ENCODE measurements around the gene PDE10A. TPM values are rescaled to one million over a fixed set of nuclear protein-coding genes. Genes with fewer than 3 reads are reported as not detected.

PDE10A gene
- total and polyA plus RNA-seq, 2 of the 8 experiments (the other 6 are each of a cell fraction or from before 2014, with no cell fraction given) = 1.1 to 2.4 TPM

GRCh38 chr6:165668951-165669350 is 5.9 kb upstream of the PDE10A start:
- Histone ChIP-seq H3K79me2 (ENCODE audit: control insufficient read depth in 1 of 2, insufficient read depth in 2 of 2, low read length in 2 of 2) (no peaks in the 10 kb centered on the region), H3K27me3 (replicated peaks in 1 of 4; ENCODE audit: control insufficient read depth in 3 of 4, extremely low read depth in 1 of 4, insufficient read depth in 3 of 4, low read length in 3 of 4) (peaks cover 14 to 32% (median 20%) of the 10 kb centered on the region in 4 experiments; a peak in 6 of 7 replicates), H2BK12ac (ENCODE audit: low read depth, low read length) (no peak overlapping the region), H2BK120ac (replicated peaks; ENCODE audit: low read depth, low read length) (no peak overlapping the region), H3K23ac (ENCODE audit: insufficient read length) (no peak overlapping the region), H3K4me2 (ENCODE audit: insufficient read depth in 1 of 2, low read depth in 2 of 2, low read length in 2 of 2) (no peak overlapping the region), H3K23me2 (ENCODE audit: low read depth, low read length) (peaks cover 6% of the 10 kb centered on the region; the same call in 1 of the 2 replicates), H4K20me1 (replicated peaks in 1 of 2; ENCODE audit: control insufficient read depth in 1 of 2, insufficient read depth in 2 of 2, low read length in 2 of 2) (no peaks in the 10 kb centered on the region), H2BK15ac (ENCODE audit: low read length) (no peak overlapping the region), H4K5ac (ENCODE audit: insufficient read length, low read depth, low read length) (no peak overlapping the region), H3K14ac (ENCODE audit: insufficient read length) (no peak overlapping the region), H3K27ac (ENCODE audit: low read depth, low read length) (no peak overlapping the region), H2AFZ (ENCODE audit: low read length) (no peak overlapping the region), H4K8ac (ENCODE audit: extremely low read depth, insufficient read depth, low read length) (no peak overlapping the region), H2AK5ac (ENCODE audit: low read depth, low read length) (no peak overlapping the region), H3K4me1 (replicated peaks in 1 of 4; ENCODE audit: control insufficient read depth in 3 of 4, insufficient read depth in 4 of 4, low read length in 3 of 4) (peaks cover 10 to 13% (median 12%) of the 10 kb centered on the region in 4 experiments), H4K91ac (replicated peaks; ENCODE audit: insufficient read length, low read length) (no peak overlapping the region), H3K56ac (replicated peaks; ENCODE audit: insufficient read length, low read depth, low read length) (no peak overlapping the region), H3K18ac (ENCODE audit: extremely low read depth, low read length) (no peak overlapping the region), H2BK20ac (ENCODE audit: low read length) (no peak overlapping the region), H3K9me3 (ENCODE audit: insufficient read depth in 2 of 2, low read depth in 1 of 2, low read length in 1 of 2) (no peaks in the 10 kb centered on the region), H2BK5ac (ENCODE audit: low read depth, low read length) (no peak overlapping the region), H3K4ac (replicated peaks; ENCODE audit: insufficient read length, low read depth, low read length) (no peak overlapping the region), H3K4me3 (ENCODE audit: extremely low read depth in 1 of 4, insufficient read depth in 2 of 4, low read depth in 3 of 4, low read length in 4 of 4) (no peak overlapping the region), H3K9ac (replicated peaks in 1 of 4; ENCODE audit: extremely low read depth in 1 of 4, low read depth in 3 of 4, low read length in 3 of 4) (no peak overlapping the region), H3K36me3 (ENCODE audit: control insufficient read depth in 2 of 4, insufficient read depth in 4 of 4, low read length in 3 of 4) (0 out of 8 replicates have a peak, but pooled peaks cover 0 to under 1% (median 0%) of the 10 kb centered on the region in 4 experiments), H3K79me1 (ENCODE audit: low read depth, low read length) (no peaks in the 10 kb centered on the region)
- no peak for TF ChIP-seq MAFK (IDR thresholded peaks at IDR 0.05; ENCODE audit: low read depth, low read length)
- TF ChIP-seq TAF1 (IDR thresholded peaks at IDR 0.05; ENCODE audit: low read depth, low read length) = no peak
- FAIRE-seq = no peak
- CTCF ChIA-PET (ENCODE audit: partially characterized antibody) = interaction anchor here (1.8 kb wide), 1 partner anchor 221 kb away, joined by 3 read pairs; no protein-coding TSS in a partner anchor
- WGBS, 2 experiments (ENCODE audit: extremely low coverage in 1 of 2, insufficient coverage in 1 of 2, insufficient read length in 1 of 2, insufficient replicate concordance in 2 of 2, low coverage in 1 of 2, low lambda C conversion rate in 2 of 2, missing lambda C conversion rate in 1 of 2) = 65% methylated on average over 8 of the region's 8 CpGs; no CpG with 5 or more reads in 1 of the 2 experiments
- DNase-seq (ENCODE audit: low read depth in 1 of 2, low spot score in 2 of 2) = no peak
- POLR2A ChIA-PET (ENCODE audit: partially characterized antibody) = no interaction called here
